ENCODE results near the gene TGOLN2. TPM values are rescaled to one million over a fixed set of nuclear protein-coding genes. Genes with fewer than 3 reads are reported as not detected.
A peak's percentile ranks its signal among the peaks of the same experiment; 100 is the strongest.

The TGOLN2 gene
- total and polyA plus RNA-seq, 2 of the 13 experiments (the other 11 are each of a cell fraction or from before 2014, with no cell fraction given) = 99.6 to 155 TPM

- TF ChIP-seq NFE2L2 (IDR thresholded peaks at IDR 0.05; ENCODE audit: low read length) = 0 out of 2 replicates have a peak, but pooled peaks have one; percentile 16
- TF ChIP-seq FOXM1 (CRISPR knock-in tag; IDR thresholded peaks at IDR 0.05) = no peak
- Histone ChIP-seq H3K27me3 (ENCODE audit: control insufficient read depth in 1 of 2, insufficient read depth in 2 of 2, low read length in 2 of 2) (no peaks in the 10 kb centered on the region; a peak in 1 of 5 replicates), H3K4me3 (replicated peaks in 1 of 3; ENCODE audit: insufficient read depth in 1 of 3, low read depth in 2 of 3, low read length in 3 of 3) (no peak overlapping the region; a peak in 1 of 6 replicates), H3K9me3 (ENCODE audit: low read length) (no peaks in the 10 kb centered on the region), H3K36me3 (replicated peaks in 1 of 2; ENCODE audit: control insufficient read depth in 1 of 2, insufficient read depth in 2 of 2, low read length in 2 of 2) (peaks cover 0 to 5% of the 10 kb centered on the region in 2 experiments; a peak in 1 of 5 replicates), H3K4me2 (ENCODE audit: low read depth, low read length) (peak overlapping the region; percentile 98; the same call in 1 of the 2 replicates), H4K20me1 (ENCODE audit: insufficient read depth, low read length) (peaks cover 15% of the 10 kb centered on the region; the same call in 1 of the 2 replicates), H3K27ac (ENCODE audit: extremely low read length, insufficient read depth, low read length) (no peak overlapping the region), H2AFZ (ENCODE audit: low read length) (no peak overlapping the region), H3K79me2 (ENCODE audit: insufficient read depth, low read length) (peaks cover 43% of the 10 kb centered on the region), H3K4me1 (ENCODE audit: insufficient read depth, low read length) (peaks cover 30% of the 10 kb centered on the region), H3K9ac (ENCODE audit: insufficient read depth, low read depth, low read length) (peak overlapping the region; percentile 96)
- in situ Hi-C loops (cut with HindIII; ENCODE audit: extremely low pct_ligation_motif_present, low pct_unique_long_range_greater_than_20kb) (no loop called here), intact Hi-C loops (cut with micrococcal nuclease; ENCODE audit: unreplicated experiment) (loop anchor here (5.0 kb wide), 2 partner anchors 143 to 223 kb away; no protein-coding TSS in a partner anchor)
- POLR2A ChIA-PET = interaction anchor here (0.8 to 6.2 kb wide), 3 partner anchors 22 to 1419 kb away, joined by 3 to 142 read pairs (median 26); partner anchors contain the start of genes ELMOD3 and RETSAT
- FAIRE-seq = no peak
- no peak for DNase-seq (ENCODE audit: low spot score)
- CTCF ChIA-PET (ENCODE audit: low intra/inter-chr PET ratio, low total read pairs) = no interaction called here
- no TSS peak for BruUV-seq (replicated peaks)
- no peak for ATAC-seq
Observed at GRCh38 chr2:85329181-85329651, 1.4 kb upstream of the TGOLN2 start.

GRCh38 chr2:85327160-85327821 lies 498 bp downstream of the TGOLN2 start:
- peaks cover 61% of the 10 kb centered on the region for H3K79me2 ChIP-seq (ENCODE audit: insufficient read depth, low read length)
- POLR2A ChIA-PET = interaction anchor here (0.7 to 6.2 kb wide), 30 partner anchors 8 to 284 kb away, joined by 3 to 142 read pairs (median 6); partner anchors contain the start of genes C2orf68, ELMOD3, GGCX and MAT2A
- TSS peak; percentile 63 for BruUV-seq (replicated peaks)
- no peak for TF ChIP-seq SALL2 (CRISPR knock-in tag; IDR thresholded peaks at IDR 0.05)
- TF ChIP-seq MEIS1 (CRISPR knock-in tag; IDR thresholded peaks at IDR 0.05; ENCODE audit: borderline replicate concordance) = peak; percentile 31; the same call in 1 of the 2 replicates
- TF ChIP-seq ZNF891 (CRISPR knock-in tag; IDR thresholded peaks at IDR 0.05) = peak; percentile 67; the same call in 1 of the 2 replicates
- peak; percentile 81; the same call in 1 of the 2 replicates for TF ChIP-seq ZNF761 (CRISPR knock-in tag; conservative IDR thresholded peaks at IDR 0.05)
- 0 out of 2 replicates have a peak, but pooled peaks have one; percentile 36 for TF ChIP-seq ZNF572 (CRISPR knock-in tag; IDR thresholded peaks at IDR 0.05)
- TF ChIP-seq, protein P1, sequence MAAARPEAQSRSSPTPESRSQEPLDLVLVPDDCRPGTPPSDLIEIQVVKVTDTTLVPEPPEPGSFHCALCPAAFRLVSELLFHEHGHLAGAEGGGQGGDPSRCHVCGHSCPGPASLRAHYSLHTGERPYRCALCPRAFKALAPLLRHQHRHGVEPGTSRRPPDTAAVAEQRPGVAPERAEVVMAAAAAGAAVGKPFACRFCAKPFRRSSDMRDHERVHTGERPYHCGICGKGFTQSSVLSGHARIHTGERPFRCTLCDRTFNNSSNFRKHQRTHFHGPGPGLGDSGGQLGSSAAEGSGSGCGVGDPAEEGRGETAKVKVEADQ (CRISPR knock-in tag; IDR thresholded peaks at IDR 0.05; ENCODE audit: borderline replicate concordance) = peak; percentile 16; the same call in 1 of the 2 replicates
- TF ChIP-seq ZNF775 (CRISPR knock-in tag; IDR thresholded peaks at IDR 0.05; ENCODE audit: borderline replicate concordance) = 0 out of 2 replicates have a peak, but pooled peaks have one; percentile 24
- 0 out of 2 replicates have a peak, but pooled peaks have one; percentile 64 for TF ChIP-seq MTERF4 (CRISPR knock-in tag; IDR thresholded peaks at IDR 0.05)
- TF ChIP-seq KDM2A (CRISPR knock-in tag; IDR thresholded peaks at IDR 0.05; ENCODE audit: borderline replicate concordance, low read depth) = no peak
- TF ChIP-seq RBM39 (IDR thresholded peaks at IDR 0.05; ENCODE audit: low read depth, low read length, poor library complexity, severe bottlenecking) = peak; percentile 55
- no peak for TF ChIP-seq ELF4 (CRISPR knock-in tag; IDR thresholded peaks at IDR 0.05; ENCODE audit: borderline replicate concordance)
- TF ChIP-seq ZNF138 (CRISPR knock-in tag; IDR thresholded peaks at IDR 0.05; ENCODE audit: low read depth) = 0 out of 2 replicates have a peak, but pooled peaks have one; percentile 46

More at GRCh38 chr2:85327160-85327821, 498 bp downstream of the TGOLN2 start:
- Histone ChIP-seq H3K9ac (ENCODE audit: insufficient read depth, low read depth, low read length) (peak overlapping the region; percentile 96), H3K27ac (ENCODE audit: extremely low read length, insufficient read depth, low read length) (peak overlapping the region; percentile 95), H3K4me1 (ENCODE audit: insufficient read depth, low read length) (peaks cover 46% of the 10 kb centered on the region), H3K9me3 (ENCODE audit: low read length) (no peaks in the 10 kb centered on the region), H2AFZ (ENCODE audit: low read length) (no peak overlapping the region), H3K4me2 (ENCODE audit: low read depth, low read length) (peak overlapping the region; percentile 98), H3K27me3 (ENCODE audit: control insufficient read depth in 1 of 2, insufficient read depth in 2 of 2, low read length in 2 of 2) (no peaks in the 10 kb centered on the region; a peak in 1 of 5 replicates), H3K36me3 (replicated peaks in 1 of 2; ENCODE audit: control insufficient read depth in 1 of 2, insufficient read depth in 2 of 2, low read length in 2 of 2) (peaks cover 4 to 22% of the 10 kb centered on the region in 2 experiments), H4K20me1 (ENCODE audit: insufficient read depth, low read length) (peaks cover 23% of the 10 kb centered on the region), H3K4me3 (replicated peaks in 1 of 3; ENCODE audit: insufficient read depth in 1 of 3, low read depth in 2 of 3, low read length in 3 of 3) (peak overlapping the region; percentile 80 to 90 (median 89))
- intact Hi-C loops (cut with micrococcal nuclease; ENCODE audit: unreplicated experiment) (loop anchor here (5.0 kb wide), 2 partner anchors 145 to 225 kb away; no protein-coding TSS in a partner anchor), in situ Hi-C loops (cut with HindIII; ENCODE audit: extremely low pct_ligation_motif_present, low pct_unique_long_range_greater_than_20kb) (no loop called here)
- WGBS (ENCODE audit: low lambda C conversion rate) = under 1% methylated on average over 39 of the region's 41 CpGs
- no peak for FAIRE-seq
- ATAC-seq = peak; percentile 7; the same call in 2 of the 3 replicates
- DNase-seq (ENCODE audit: low spot score) = no peak
- CTCF ChIA-PET (ENCODE audit: low intra/inter-chr PET ratio, low total read pairs) = no interaction called here

Data from HepG2 (cell line).